Fibroblast of pulmonary artery (primary cell): ENCODE data around the gene CFAP251.

Source experiments
- DNase-seq: peaks from one replicate; pipeline ENCODE4 v3.0.0-alpha.2; 2010; ENCODE audit warnings: low read depth
- H3K4me3 ChIP-seq: replicated peaks from 2 replicates; pipeline ENCODE4 v1.5.1; 2011; ENCODE audit warnings: low read depth, mild to moderate bottlenecking, control low read depth, low read length, moderate library complexity
- TF ChIP-seq, protein P1 (sequence below): IDR thresholded peaks from 2 replicates; pipeline ENCODE4 v1.5.1; 2011; ENCODE audit warnings: mild to moderate bottlenecking, control low read depth, low read length, inconsistent platforms; ENCODE audit errors: missing control alignments

CFAP251 gene

DNA sequence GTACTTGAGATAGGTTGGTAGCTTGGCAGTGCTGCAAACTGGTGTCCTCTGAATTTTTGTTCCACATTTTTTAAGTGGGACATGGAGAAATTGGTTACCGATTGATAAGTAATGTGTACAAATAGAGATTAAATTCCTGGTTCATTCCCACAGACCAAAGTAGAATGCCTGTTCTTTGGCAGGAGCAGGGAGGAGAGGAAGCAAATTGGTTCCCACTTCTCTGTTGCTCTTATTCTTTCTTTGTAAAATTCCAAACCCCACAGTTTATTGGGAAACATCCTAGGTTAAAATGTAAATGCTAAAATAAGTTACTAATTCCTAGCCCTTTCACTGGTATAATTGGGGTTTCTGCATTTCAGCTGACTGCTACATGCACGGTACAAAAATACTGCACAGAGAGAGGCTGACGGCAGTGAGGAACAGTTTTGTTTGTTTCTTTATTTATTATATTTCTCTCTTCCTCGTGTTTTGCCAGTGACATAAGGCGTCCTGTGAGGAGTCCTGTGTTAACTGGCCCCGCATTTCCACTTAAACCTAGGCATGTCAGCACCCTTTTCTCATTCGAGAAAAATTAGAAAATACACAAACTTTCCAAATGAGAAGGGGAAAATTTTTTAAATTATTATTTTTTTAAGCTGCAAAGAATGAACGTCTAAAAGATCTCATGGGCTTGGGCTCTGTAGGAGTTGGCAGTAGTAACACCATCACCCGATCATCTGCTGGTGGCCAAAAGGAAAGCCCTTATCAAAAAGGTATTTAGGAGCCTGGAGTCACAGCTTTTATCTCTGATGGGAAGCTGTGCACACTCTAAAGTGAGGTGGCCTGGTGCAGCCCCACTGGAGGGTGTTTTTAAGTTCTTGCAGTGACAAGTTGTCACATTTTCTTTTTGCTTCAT is 77.9 kb downstream of the CFAP251 start:
- DNase-seq: no peak
- H3K4me3 ChIP-seq: no peak overlapping the region
- TF ChIP-seq, protein P1, sequence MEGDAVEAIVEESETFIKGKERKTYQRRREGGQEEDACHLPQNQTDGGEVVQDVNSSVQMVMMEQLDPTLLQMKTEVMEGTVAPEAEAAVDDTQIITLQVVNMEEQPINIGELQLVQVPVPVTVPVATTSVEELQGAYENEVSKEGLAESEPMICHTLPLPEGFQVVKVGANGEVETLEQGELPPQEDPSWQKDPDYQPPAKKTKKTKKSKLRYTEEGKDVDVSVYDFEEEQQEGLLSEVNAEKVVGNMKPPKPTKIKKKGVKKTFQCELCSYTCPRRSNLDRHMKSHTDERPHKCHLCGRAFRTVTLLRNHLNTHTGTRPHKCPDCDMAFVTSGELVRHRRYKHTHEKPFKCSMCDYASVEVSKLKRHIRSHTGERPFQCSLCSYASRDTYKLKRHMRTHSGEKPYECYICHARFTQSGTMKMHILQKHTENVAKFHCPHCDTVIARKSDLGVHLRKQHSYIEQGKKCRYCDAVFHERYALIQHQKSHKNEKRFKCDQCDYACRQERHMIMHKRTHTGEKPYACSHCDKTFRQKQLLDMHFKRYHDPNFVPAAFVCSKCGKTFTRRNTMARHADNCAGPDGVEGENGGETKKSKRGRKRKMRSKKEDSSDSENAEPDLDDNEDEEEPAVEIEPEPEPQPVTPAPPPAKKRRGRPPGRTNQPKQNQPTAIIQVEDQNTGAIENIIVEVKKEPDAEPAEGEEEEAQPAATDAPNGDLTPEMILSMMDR: no peak

DNA sequence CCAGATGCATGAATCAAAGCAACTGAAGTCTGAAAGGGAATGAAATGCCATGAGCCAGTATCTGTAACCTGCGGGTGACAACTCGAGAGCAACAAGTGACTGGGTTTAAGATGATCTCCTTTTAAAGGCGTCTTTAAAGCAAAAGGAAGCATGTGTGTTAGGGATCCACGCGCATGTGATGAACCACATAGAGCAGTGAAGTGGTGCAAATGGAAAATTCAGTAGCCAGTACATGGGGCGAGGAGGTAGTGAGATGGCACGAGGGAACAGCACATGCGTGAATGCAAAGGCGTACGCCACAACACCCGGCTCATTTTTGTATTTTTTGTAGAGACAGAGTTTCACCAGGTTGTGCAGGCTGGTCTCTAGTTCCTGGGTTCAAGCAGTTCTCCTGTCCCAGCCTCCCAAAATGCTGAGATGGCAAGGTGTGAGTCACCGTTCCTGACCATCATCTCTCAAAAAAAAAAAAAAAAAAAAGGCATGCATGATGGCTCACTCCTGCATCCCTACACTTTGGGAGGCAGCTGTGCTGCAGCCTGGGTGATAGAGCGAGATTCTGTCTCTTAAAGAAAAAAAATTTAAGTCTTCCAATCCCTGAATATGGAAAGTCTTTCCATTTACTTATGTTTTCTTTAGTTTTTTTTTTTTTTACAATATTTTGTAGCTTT is 78.7 kb downstream of the CFAP251 start:
- H3K4me3 ChIP-seq: no peak overlapping the region
- DNase-seq: no peak
- TF ChIP-seq, protein P1: no peak

DNA sequence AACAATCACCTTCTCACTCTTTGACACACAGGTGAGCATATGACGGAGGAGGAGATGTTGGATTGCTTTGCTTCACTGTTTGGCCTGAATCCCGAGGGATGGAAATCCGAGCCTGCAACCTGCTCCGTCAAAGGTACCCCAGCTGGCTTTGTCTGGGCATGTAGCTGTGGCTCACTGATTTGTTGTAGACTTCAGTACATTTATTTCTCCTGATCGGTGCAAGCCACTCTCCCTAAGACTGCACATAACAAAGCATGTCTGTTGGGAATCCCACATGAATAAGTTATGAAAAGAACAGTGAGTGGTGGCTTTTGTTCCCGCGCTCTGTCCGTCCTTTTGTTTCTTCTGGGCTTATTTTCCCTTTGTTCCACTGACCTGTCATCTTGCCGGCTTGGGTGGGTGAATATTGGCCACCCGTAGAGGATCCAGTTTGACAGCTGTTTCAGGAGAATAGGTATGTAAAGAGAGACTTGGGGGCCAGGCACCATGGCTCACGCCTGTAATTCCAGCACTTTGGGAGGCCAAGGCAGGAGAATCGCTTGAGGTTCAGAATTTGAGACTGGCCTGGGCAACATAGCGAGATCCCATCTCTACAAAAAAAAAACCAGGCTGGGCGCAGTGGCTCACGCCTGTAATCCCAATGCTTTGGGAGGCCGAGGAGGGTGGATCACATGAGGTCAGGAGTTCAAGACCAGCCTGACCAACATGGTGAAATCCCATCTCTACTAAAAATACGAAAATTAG is 83.2 kb downstream of the CFAP251 start:
- DNase-seq: no peak
- TF ChIP-seq, protein P1: no peak

DNA sequence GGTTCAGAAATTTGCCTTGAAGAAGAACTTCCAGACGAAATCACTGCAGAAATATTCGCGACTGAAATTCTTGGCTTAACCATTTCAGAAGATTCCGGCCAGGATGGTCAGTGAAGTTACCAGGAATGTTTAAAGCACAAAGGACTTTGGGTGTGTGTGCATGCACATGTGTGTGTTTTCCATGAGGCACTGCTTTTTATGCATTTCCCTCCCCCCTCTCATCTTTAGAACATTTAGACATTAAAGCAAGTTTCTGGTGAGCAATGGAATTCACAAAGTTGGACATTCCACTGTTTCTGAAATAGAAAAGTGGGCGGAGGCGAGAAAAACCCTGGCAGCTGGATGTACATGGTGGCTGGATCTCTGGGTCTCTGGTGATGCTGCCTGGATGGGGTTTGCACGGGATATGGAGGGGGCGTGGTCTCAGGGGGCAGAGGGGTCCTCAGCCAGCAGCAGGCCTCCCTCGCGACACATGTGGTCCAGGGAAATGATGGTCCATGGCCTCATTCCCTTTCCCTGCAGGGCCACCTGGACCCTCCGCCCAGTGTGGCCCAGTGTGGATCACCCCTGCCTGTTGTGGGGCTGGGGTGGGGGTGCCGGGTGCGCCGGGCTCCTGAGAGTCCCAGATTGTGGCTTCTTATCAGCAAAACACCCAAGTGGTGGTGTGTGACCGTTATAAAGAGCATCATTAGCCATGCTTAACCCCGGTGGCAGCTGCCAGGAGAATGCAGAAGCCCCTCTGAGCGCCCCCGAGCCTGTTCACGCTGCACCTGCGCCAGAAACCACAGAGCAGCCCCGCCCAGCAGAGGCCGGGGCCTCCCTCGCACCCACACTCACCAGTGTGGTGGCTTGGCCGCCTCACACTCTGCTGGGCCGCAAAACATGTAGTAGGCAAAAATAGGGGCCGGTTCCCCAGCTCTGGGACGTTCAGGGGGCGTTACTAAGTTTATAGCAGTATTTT is 85.5 kb downstream of the CFAP251 start:
- TF ChIP-seq, protein P1: no peak
- DNase-seq: peak; percentile 13
- no peak overlapping the region for H3K4me3 ChIP-seq

More for the DNA sequence above, 83.2 kb downstream of the CFAP251 start:
- no peak overlapping the region for H3K4me3 ChIP-seq

DNA sequence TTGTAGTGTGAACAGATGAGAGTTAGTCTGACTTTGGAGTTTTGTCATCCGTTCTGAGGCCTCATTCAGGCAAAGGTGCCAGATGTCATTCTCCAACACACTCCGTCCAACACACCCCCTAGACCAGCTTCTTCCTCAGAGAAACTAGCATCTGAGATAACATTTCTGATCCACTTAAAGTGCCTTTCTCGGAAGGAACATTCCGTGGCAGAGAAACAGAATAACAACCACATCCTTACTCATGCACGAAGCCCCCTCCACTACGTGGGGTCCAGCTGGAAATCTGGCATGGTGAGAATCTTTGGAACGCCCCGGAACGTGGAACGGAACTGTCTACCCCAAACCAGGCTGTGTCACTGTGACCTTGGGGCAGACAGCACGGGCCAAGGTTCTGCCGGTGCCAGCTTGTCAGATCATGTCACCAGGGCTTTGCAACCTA is 86.3 kb downstream of the CFAP251 start:
- no peak for DNase-seq
- H3K4me3 ChIP-seq: no peak overlapping the region
- TF ChIP-seq, protein P1: no peak

DNA sequence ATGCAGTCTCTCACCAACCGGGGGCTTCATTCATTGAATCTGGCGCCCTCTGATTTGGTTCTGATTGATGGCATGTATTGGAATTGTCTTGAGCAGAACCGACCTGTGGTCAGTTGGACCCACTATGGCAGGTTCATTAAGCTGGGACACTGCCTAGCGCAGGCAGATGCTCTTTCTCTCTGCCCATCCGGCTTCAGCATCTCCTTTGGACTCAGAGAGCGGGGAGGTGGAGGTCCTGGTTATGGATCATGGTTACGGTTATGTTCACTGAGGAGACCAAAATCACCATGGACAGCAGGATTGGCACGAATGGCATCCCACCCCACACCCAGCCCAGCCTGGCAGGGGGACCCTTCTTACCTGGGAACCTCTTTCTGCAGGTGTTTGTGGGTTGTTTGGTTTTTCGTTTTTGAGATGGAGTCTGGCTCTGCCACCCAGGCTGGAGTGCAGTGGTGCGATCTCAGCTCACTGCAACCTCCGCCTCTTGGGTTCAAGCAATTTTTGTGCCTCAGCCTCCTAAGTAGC is 86.9 kb downstream of the CFAP251 start:
- H3K4me3 ChIP-seq: no peak overlapping the region
- TF ChIP-seq, protein P1: no peak
- DNase-seq: no peak
